HUDEP-2 (cell line): ENCODE measurements around the gene FANCL.
"Not testable (repeated sequence)": the region's sequence is repeated elsewhere in the genome, so short reads cannot be mapped to it uniquely, and the experiment has no call there.

Experiments used
- DNase-seq, 76 experiments: peaks; one replicate each; lab custom pipeline; 2025; ENCODE audit not compliant: unreplicated experiment in 76 of 76; lab: John Stamatoyannopoulos, UW

FANCL gene

GRCh38 chr2:58155160-58155778 lies 85.9 kb downstream of the FANCL start:
- no peak for DNase-seq

DNA sequence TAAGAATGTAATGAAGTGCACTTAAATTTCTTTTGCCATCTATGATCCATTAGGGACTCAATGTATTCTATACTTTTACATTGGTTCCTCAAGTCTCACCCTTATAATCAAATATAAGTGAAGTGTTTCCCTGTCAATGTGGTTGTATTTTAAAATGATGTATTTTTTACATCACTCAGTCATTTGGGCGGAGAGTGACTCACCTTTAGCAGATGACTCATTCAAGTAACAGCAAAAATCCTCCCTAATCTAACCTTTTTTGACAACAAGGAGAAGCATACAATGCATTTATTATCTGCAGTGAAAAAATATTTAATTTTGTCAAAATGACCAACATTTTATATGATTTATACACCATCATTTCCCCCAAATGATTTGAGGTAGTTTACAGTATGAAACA lies 94.4 kb downstream of the FANCL start:
- no peak for DNase-seq

DNA sequence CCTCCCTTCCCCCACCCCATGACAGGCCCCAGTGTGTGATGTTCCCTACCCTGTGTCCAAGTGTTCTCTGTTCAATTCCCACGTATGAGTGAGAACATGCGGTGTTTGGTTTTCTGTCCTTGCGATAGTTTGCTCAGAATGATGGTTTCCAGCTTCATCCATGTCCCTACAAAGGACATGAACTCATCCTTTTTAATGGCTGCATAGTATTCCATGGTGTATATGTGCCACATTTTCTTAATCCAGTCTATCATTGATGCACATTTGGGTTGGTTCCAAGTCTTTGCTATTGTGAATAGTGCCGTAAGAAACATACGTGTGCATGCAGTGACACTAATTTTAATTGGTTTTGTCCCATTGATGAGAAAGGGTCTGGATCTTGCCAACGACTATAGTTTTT lies 95.4 kb downstream of the FANCL start:
- DNase-seq: not testable (repeated sequence)

- no peak for DNase-seq
These were observed 100.5 kb downstream of the FANCL start for GRCh38 chr2:58140508-58141072.

- DNase-seq: no peak
These were observed 102.6 kb downstream of the FANCL start for GRCh38 chr2:58138396-58139030.

- DNase-seq: no peak
These were observed 103.3 kb downstream of the FANCL start for GRCh38 chr2:58137856-58138255.

GRCh38 chr2:58137221-58137620 lies 103.9 kb downstream of the FANCL start:
- DNase-seq: no peak

DNA sequence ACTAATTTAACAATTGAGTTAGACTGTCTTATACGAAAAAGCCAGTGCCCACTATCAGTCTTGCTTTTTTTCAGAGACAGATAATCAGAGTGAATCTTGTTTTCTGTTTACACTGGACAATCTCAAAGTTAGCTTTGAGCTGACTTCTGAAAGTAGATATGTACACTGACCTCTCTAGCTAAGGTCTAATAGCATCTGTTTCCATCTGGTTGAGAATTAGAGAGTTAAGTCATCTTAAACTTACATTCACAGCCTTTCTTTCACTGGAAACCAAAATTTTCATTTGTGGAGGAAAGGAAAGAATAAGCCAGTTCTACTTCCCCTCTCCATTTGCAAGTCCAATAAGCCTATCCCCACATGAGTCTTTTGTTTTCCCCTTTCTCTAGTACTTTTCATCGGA lies 105.3 kb downstream of the FANCL start:
- DNase-seq: no peak

DNA sequence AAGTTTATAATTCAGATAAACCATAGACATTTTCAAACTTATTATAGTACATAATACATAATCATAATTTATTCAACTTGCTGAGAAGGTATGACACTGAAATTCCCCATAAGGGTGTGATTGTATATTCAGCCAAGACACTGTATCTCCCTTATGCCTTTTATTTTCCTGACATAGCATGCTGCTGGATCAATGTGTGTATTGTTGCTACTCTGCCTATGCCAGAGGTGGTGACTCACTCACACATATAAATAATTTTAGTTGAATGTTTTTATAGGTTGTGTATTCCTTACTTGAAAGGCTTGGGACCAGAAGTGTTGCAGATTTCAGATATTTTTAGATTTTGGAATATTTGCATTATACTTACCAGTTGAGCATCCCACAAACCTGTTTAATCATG lies 107.7 kb downstream of the FANCL start:
- DNase-seq: no peak

DNA sequence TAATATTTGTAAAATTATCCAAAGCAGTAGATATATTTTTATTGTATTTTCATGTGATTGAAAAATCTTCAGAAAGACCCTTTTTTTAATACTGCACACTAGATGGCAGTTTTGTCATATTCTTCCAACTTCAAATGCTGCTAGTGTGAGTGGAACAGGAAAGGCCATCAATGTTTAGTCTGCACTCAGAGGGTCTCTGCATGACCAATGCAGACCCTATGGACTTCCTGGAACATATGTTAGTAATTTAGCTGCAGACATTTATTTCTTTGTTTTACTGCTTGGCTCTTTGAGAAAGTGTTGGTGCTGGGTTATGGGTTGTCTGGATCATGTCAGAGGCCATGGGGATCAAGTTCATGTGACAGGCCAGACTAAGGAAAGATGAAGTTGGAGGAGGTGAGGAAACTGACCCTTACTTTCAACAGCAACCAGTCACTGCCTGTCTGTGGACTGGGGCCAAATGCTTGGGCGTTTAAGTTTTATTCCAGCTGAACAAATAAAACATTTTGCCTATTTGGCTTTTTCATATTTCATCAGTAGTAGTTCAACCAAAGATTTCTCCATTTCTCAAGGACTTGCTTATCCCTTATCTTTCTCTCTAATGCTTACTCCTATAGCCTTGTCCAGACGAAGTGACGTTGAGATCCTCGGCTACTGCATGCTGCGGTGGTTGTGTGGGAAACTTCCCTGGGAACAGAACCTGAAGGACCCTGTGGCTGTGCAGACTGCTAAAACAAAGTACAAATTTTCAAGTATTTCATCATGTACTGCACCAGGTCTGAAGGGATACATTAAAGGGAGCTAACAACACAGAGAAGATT lies 109.7 kb downstream of the FANCL start:
- no peak for DNase-seq

DNA sequence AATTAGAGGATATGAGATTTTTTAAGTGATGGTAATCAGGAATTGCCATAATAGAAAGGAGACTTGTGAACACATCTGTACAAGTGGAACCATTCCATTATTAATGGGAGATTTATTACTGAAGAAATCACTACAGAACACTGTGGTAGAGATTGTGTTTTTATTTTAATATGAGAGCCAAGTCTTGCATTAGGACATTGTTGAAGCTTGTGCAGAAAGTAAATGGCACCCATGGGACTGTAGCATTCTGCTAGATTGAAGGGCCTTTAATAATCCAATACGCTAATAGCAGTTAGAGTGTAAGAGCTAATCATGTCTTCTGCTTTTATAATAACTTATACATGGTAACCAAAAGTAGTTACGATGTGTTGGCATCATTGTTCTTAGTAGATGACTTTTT lies 110.9 kb downstream of the FANCL start:
- no peak for DNase-seq

DNA sequence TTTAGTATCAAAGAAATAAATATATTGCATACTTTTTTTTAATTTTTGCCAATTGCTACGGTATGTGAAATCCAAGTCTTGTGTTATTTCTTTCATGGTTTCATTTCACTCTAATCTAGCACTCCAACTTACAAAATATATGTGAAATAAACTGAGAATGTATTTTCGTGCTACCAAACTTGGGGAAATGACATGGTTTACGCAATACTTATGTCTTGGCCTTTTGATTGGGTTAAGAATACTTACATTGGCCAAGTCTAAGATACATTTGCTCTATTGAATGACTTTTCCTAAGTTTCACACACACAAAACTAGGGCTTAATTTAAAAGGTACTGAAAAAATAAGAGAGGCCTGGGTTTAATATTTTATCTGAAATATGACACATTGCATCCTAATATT lies 114.0 kb downstream of the FANCL start:
- no peak for DNase-seq

GRCh38 chr2:58122540-58122939 lies 118.6 kb downstream of the FANCL start:
- DNase-seq: peak in 15 of 76 experiments; percentile 4 to 71 (median 21)

DNA sequence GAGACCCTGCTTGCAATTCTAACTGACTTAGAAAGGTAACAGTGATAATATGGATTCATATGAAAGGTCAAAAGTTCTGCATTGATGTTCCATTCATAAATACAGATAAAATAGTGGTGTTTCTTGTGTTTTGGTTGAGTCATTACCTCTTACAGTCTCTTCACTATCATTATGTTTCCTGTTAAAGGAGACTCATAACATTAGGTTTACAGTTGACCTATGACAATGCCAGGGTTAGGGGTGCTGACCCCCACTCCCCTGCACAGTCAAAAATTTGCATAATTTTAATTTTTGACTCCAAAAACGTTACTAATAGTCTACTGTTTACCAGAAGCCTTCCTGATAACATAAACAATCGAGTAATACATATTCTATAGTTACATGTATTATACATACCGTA lies 119.1 kb downstream of the FANCL start:
- peak in 1 of 76 experiments; percentile 11 for DNase-seq

DNA sequence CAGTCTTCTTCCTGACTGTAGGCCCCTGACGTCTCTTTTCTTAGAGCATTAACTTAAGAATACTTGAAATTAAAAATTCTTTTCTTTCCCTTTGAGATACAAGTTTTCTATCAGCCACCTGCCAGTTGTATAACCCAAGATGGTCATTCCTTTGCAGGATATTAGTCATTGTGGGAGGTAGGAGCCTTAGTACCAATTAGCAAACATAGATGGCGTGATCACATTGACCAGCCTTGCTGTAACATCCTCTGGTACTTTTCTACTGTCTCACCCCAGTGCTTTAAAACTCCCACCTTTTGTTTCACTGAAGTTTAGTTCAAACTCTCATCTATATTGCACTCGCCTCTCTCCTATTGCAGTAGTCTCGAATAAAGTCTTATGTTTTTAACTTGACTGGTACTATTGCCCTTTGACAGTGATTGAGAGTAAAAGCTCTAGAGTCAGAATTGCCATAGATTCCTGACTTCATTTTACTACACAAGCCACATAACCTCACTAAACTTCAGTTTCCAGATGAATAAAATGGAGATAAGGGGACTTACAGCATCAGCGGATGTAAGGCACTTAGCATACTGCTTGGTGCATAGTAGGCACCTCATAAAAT lies 120.4 kb downstream of the FANCL start:
- no peak for DNase-seq

DNA sequence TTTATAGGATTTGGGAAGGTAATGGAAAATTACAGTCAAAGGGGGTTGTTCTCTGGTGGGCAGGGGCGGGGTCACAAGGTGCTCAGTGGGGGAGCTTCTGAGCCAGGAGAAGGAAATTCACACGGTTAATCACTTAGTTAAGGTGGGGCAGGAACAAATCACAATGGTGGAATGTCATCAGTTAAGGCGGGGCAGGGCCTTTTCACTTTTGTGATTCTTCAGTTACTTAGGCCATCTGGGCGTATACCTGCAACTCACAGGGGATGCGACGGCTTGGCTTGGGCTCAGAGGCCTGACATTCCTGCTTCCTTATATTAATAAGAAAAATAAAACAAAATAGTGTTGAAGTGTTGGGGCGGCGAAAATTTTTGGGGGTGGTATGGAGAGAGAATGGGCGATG lies 127.6 kb downstream of the FANCL start:
- not testable (repeated sequence) for DNase-seq

DNA sequence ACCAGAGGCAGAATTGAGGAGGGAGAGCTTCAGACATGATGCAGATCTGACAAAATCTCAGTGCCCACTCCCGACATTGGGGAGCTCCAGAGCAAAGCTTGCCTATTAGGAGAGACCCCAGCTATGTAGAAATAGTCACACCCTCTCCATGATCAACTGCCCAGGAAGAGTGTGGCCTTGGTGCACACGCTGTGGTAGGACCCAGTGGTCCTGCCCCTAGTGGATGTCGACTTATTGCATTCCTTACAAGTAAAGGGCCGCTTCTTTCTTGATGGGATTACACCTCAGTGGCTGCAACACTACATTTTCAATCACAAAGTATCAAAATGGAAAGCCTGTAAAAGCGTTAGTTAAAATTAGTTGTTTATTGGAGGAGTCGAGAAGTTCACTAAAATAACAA lies 130.4 kb downstream of the FANCL start:
- DNase-seq: no peak

- no peak for DNase-seq
These were observed 131.6 kb downstream of the FANCL start for GRCh38 chr2:58109481-58109880.
